ENCODE results near the gene PTPRN2.
"Not testable (repeated sequence)": the region's sequence is repeated elsewhere in the genome, so short reads cannot be mapped to it uniquely, and the experiment has no call there.

Gene PTPRN2

DNA sequence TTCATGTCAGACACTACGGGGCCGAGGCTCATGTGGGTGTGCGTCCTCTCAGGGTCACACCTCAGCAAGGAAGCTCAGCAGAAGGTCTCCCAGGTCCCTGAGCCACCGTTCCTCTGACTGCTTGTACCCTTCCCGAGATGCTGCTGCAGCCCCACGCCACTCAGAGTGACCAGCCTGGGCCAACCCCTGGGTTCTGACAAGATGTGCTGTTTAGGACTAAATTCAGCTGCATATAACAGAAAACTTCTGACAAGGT is 738.4 kb downstream of the PTPRN2 start:
- no peak overlapping the region for H3K27ac Mint-ChIP-seq
- H3K4me1 Mint-ChIP-seq: peaks cover 20% of the 10 kb centered on the region
- peaks cover 31% of the 10 kb centered on the region for H3K9me3 Mint-ChIP-seq
- no peaks in the 10 kb centered on the region for H3K36me3 Mint-ChIP-seq (ENCODE audit: low read depth)
- DNase-seq: no peak
- TF ChIP-seq, protein P1, sequence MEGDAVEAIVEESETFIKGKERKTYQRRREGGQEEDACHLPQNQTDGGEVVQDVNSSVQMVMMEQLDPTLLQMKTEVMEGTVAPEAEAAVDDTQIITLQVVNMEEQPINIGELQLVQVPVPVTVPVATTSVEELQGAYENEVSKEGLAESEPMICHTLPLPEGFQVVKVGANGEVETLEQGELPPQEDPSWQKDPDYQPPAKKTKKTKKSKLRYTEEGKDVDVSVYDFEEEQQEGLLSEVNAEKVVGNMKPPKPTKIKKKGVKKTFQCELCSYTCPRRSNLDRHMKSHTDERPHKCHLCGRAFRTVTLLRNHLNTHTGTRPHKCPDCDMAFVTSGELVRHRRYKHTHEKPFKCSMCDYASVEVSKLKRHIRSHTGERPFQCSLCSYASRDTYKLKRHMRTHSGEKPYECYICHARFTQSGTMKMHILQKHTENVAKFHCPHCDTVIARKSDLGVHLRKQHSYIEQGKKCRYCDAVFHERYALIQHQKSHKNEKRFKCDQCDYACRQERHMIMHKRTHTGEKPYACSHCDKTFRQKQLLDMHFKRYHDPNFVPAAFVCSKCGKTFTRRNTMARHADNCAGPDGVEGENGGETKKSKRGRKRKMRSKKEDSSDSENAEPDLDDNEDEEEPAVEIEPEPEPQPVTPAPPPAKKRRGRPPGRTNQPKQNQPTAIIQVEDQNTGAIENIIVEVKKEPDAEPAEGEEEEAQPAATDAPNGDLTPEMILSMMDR (IDR thresholded peaks at IDR 0.05): no peak
- H3K4me3 Mint-ChIP-seq: no peak overlapping the region
- H3K27me3 Mint-ChIP-seq (ENCODE audit: low read depth, poor library complexity): peaks cover 2% of the 10 kb centered on the region

DNA sequence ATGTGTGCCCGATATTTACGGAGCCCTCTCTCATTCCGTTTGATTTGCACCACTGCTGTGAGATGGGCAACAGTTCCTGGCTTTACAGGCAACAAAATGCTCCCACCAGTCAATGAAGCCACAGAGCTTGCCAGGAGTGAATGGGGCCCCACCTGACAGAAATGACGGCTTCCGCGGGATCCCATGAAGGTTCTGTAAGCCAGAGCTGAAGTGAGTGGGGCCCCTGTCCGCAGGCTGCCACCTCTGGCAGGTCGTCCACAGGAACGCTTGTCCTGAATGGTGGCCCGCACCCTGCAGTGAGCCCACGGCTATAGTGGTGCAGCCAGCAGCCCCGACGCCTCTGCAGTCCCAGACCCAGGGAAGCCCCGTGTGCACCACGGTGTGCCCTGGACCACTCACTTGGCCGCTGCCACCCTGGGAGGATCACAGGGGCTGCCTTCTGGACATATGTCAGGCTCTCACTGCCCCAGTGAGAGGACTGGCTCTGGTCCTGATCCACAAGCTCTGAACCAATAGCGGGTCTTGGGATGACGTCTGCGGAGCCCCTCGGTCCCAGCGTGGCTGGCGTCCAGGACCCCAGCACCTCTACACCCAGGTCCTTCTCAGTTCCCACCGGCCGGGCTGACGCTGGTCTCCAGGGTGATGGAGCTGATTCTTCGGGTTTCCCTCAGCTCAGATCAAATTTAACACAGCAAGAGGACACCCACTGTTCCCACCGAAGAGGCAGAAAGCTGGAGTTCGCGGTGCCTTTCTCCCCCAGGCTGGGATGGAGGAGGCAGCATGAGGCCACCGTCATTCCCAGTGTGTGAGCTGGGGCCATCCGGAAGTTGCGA is 738.9 kb downstream of the PTPRN2 start:
- Mint-ChIP-seq H3K36me3 (ENCODE audit: low read depth) (no peaks in the 10 kb centered on the region), H3K4me1 (peaks cover 20% of the 10 kb centered on the region), H3K27ac (no peak overlapping the region), H3K27me3 (ENCODE audit: low read depth, poor library complexity) (peaks cover 3% of the 10 kb centered on the region), H3K9me3 (peaks cover 31% of the 10 kb centered on the region), H3K4me3 (no peak overlapping the region)
- DNase-seq: no peak
- TF ChIP-seq, protein P1 (IDR thresholded peaks at IDR 0.05): no peak

DNA sequence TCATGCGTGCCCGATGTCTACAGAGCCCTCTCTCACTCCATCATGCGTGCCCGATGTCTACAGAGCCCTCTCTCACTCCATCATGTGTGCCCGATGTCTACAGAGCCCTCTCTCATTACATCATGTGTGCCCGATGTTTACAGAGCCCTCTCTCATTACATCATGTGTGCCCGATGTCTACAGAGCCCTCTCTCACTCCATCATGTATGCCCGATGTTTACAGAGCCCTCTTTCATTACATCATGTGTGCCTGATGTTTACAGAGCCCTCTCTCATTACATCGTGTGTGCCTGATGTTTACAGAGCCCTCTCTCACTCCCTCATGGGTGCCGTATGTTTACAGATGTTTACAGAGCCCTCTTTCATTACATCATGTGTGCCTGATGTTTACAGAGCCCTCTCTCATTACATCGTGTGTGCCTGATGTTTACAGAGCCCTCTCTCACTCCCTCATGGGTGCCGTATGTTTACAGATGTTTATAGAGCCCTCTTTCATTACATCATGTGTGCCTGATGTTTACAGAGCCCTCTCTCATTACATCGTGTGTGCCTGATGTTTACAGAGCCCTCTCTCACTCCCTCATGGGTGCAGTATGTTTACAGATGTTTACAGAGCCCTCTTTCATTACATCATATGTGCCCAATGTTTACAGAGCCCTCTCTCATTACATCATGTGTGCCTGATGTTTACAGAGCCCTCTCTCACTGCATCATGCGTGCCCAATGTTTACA is 739.7 kb downstream of the PTPRN2 start:
- not testable (repeated sequence) for H3K27me3 Mint-ChIP-seq (ENCODE audit: low read depth, poor library complexity); H3K36me3 Mint-ChIP-seq (ENCODE audit: low read depth); H3K27ac Mint-ChIP-seq; H3K4me3 Mint-ChIP-seq; DNase-seq
- Mint-ChIP-seq H3K4me1 (peaks cover 28% of the 10 kb centered on the region), H3K9me3 (peaks cover 29% of the 10 kb centered on the region)

DNA sequence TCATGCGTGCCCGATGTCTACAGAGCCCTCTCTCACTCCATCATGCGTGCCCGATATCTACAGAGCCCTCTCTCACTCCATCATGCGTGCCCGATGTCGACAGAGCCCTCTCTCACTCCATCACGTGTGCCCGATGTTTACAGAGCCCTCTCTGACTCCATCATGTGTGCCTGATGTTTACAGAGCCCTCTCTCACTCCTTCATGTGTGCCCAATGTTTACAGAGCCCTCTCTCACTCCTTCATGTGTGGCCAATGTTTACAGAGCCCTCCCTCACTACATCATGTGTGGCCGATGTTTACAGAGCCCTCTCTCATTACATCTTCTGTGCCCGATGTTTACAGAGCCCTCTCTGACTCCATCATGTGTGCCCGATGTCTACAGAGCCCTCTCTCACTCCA is 740.9 kb downstream of the PTPRN2 start:
- H3K27me3 Mint-ChIP-seq (ENCODE audit: low read depth, poor library complexity); H3K4me3 Mint-ChIP-seq; H3K36me3 Mint-ChIP-seq (ENCODE audit: low read depth); H3K27ac Mint-ChIP-seq; DNase-seq: not testable (repeated sequence)
- H3K9me3 Mint-ChIP-seq: peaks cover 24% of the 10 kb centered on the region
- H3K4me1 Mint-ChIP-seq: peaks cover 37% of the 10 kb centered on the region

DNA sequence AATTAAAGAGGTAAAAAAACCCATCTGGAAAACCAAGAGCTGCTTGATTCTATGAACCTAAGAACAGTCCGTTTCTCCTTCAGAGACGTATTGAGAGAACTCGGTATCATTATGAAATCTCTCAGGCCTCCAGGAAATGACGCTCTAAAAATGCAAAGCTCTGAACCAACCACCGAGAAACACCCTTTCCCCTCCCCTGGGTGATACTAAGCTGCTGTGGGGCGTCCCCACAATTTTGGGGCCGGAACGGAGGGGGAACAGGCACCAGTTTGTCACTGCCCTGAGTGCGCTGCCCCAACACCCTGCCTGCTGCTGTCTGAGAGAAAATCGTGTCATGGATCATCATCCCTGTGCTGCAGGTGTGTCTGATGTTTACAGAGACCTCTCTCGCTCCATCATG is 741.4 kb downstream of the PTPRN2 start:
- TF ChIP-seq, protein P1 (IDR thresholded peaks at IDR 0.05): no peak
- H3K4me1 Mint-ChIP-seq: peaks cover 37% of the 10 kb centered on the region
- no peak overlapping the region for H3K27ac Mint-ChIP-seq

DNA sequence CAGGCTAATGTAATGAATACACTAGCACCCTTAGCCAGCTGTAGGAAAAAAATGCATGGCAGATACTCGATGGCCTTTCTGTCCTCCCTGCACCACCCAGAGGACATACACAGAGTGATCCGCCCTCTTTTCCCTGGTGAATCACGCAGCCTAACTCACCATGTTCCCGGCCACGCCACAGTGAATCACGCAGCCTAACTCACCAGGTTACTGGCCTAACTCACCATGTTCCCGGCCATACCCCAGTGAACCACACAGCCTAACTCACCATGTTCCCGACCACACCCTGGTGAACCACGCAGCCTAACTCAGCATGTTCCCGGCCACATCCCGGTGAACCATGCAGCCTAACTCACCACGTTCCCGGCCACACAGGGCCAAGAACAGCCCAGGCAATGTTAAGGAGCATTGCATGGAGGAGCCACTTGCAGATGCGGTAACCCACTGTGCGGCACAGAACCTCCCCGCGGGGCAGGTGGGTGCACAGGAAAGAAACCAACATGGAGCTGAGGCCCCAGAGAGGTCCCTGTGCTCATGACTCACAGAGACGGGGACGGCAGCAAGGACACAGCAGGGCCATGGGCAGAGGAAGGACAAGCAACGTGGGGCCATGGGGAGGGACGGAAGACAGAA is 742.3 kb downstream of the PTPRN2 start:
- TF ChIP-seq, protein P1 (IDR thresholded peaks at IDR 0.05): no peak
- Mint-ChIP-seq H3K27me3 (ENCODE audit: low read depth, poor library complexity) (peaks cover 6% of the 10 kb centered on the region), H3K9me3 (peaks cover 20% of the 10 kb centered on the region), H3K4me1 (peaks cover 35% of the 10 kb centered on the region), H3K4me3 (no peak overlapping the region), H3K27ac (no peak overlapping the region), H3K36me3 (ENCODE audit: low read depth) (no peaks in the 10 kb centered on the region)
- no peak for DNase-seq

More for the DNA sequence above, 741.4 kb downstream of the PTPRN2 start:
- Mint-ChIP-seq H3K4me3 (no peak overlapping the region), H3K36me3 (ENCODE audit: low read depth) (no peaks in the 10 kb centered on the region), H3K9me3 (peaks cover 20% of the 10 kb centered on the region), H3K27me3 (ENCODE audit: low read depth, poor library complexity) (peaks cover 6% of the 10 kb centered on the region)
- DNase-seq: no peak

Measured in nephron progenitor cell (in vitro differentiated cells).